IMR-90 (cell line): ENCODE measurements around the gene ZC3H12D. TPM values are rescaled to one million over a fixed set of nuclear protein-coding genes. Genes with fewer than 3 reads are reported as not detected.
A peak's percentile ranks its signal among the peaks of the same experiment; 100 is the strongest.

Experiments used
- ATAC-seq: fragments of 200-7000 bp; cut with Tn5 transposase; 2 replicates; pipeline ENCODE4 v1.9.1; 2020; ENCODE audit warnings: low read depth, mild to moderate bottlenecking, moderate library complexity
- BruUV-seq: library from RNA; stranded (reverse); fragments of 400-500 nt; replicated peaks from 2 replicates; lab custom pipeline; 2021; lab: Mats Ljungman, UMichigan
- CTCF ChIA-PET: fragments of 300-600 bp; formaldehyde crosslinking; extraction: SDS; loops from one replicate; lab custom pipeline; 2021; ENCODE audit warnings: antibody characterized with exemption; lab: Yijun Ruan, JAX
- POLR2A ChIA-PET: fragments of 300-600 bp; sonication (Branson Sonifier 250); formaldehyde crosslinking; loops from one replicate; lab custom pipeline; 2022; ENCODE audit warnings: antibody characterized with exemption; ENCODE audit not compliant: unreplicated experiment; lab: Charles Lee
- DNase-seq: peaks from one replicate; pipeline ENCODE4 v3.0.0; 2013
- H2AFZ ChIP-seq: replicated peaks from 2 replicates; pipeline ENCODE3; 2013; ENCODE audit warnings: low read length, mild to moderate bottlenecking; ENCODE audit not compliant: poor library complexity
- H2AK5ac ChIP-seq: 2 replicates; pipeline ENCODE4 v1.6.1; 2013; ENCODE audit warnings: low read depth, low read length, inconsistent platforms
- H2AK9ac ChIP-seq: replicated peaks from 2 replicates; pipeline ENCODE3; 2013; ENCODE audit warnings: mild to moderate bottlenecking, low read depth, low read length, moderate library complexity; ENCODE audit not compliant: poor library complexity
- H2BK120ac ChIP-seq: 2 replicates; pipeline ENCODE4 v1.6.1; 2013; ENCODE audit warnings: low read depth, low read length, inconsistent platforms
- H2BK15ac ChIP-seq: 3 replicates; pipeline ENCODE4 v1.6.1; 2013; ENCODE audit warnings: low read depth, low read length, inconsistent platforms
- H2BK20ac ChIP-seq: 2 replicates; pipeline ENCODE4 v1.6.1; 2013; ENCODE audit warnings: low read depth, mild to moderate bottlenecking, inconsistent platforms, low read length, moderate library complexity
- H2BK5ac ChIP-seq: 2 replicates; pipeline ENCODE4 v1.6.1; 2013; ENCODE audit warnings: mild to moderate bottlenecking, low read depth, low read length, inconsistent platforms; ENCODE audit not compliant: poor library complexity, severe bottlenecking
- H3K14ac ChIP-seq: replicated peaks from 2 replicates; pipeline ENCODE4 v1.6.1; 2013; ENCODE audit warnings: low read depth, low read length, inconsistent platforms
- H3K18ac ChIP-seq: 2 replicates; pipeline ENCODE4 v1.6.1; 2013; ENCODE audit warnings: low read depth, low read length, control low read depth
- H3K23ac ChIP-seq: 2 replicates; pipeline ENCODE4 v1.6.1; 2013; ENCODE audit warnings: low read depth, low read length, inconsistent platforms
- H3K27ac ChIP-seq: 2 replicates; pipeline ENCODE4 v1.5.1; 2013; ENCODE audit warnings: mild to moderate bottlenecking, control low read depth, low read length; ENCODE audit not compliant: insufficient read depth
- H3K27me3 ChIP-seq: 2 replicates; pipeline ENCODE4 v1.6.1; 2013; ENCODE audit warnings: low read length; ENCODE audit not compliant: control insufficient read depth, insufficient read depth
- H3K36me3 ChIP-seq: 2 replicates; pipeline ENCODE4 v1.6.1; 2013; ENCODE audit warnings: low read length, mixed read lengths; ENCODE audit not compliant: control insufficient read depth, insufficient read depth
- H3K4ac ChIP-seq: 2 replicates; pipeline ENCODE4 v1.6.1; 2013; ENCODE audit warnings: low read depth, low read length, inconsistent platforms
- H3K4me1 ChIP-seq: 2 replicates; pipeline ENCODE4 v1.6.1; 2013; ENCODE audit warnings: low read length, mixed read lengths; ENCODE audit not compliant: control insufficient read depth, insufficient read depth
- H3K4me2 ChIP-seq: 2 replicates; pipeline ENCODE4 v1.6.1; 2013; ENCODE audit warnings: low read depth, mild to moderate bottlenecking, control low read depth, low read length, moderate library complexity
- H3K4me3 ChIP-seq: 2 replicates; pipeline ENCODE4 v1.5.1; 2013; ENCODE audit warnings: low read depth, mild to moderate bottlenecking, control low read depth, low read length, moderate library complexity; ENCODE audit not compliant: insufficient read depth
- H3K56ac ChIP-seq: 2 replicates; pipeline ENCODE4 v1.6.1; 2013; ENCODE audit warnings: low read length, inconsistent platforms; ENCODE audit not compliant: insufficient read depth; ENCODE audit errors: extremely low read depth
- H3K79me1 ChIP-seq, 2 experiments: 2 replicates each; pipeline ENCODE4 v1.6.1; 2013; ENCODE audit warnings: low read length in 2 of 2, inconsistent platforms in 1 of 2, low read depth in 1 of 2
- H3K9ac ChIP-seq: 2 replicates; pipeline ENCODE4 v1.6.1; 2013; ENCODE audit warnings: low read depth, low read length, control low read depth
- H3K9me1 ChIP-seq: 2 replicates; pipeline ENCODE4 v1.6.1; 2013; ENCODE audit warnings: low read length, inconsistent platforms; ENCODE audit not compliant: insufficient read depth
- H3K9me3 ChIP-seq: 2 replicates; pipeline ENCODE4 v1.6.1; 2013; ENCODE audit warnings: low read length; ENCODE audit not compliant: control insufficient read depth, insufficient read depth
- H4K20me1 ChIP-seq: 2 replicates; pipeline ENCODE4 v1.6.1; 2013; ENCODE audit warnings: low read length, inconsistent platforms; ENCODE audit not compliant: insufficient read depth
- H4K5ac ChIP-seq: 2 replicates; pipeline ENCODE4 v1.6.1; 2013; ENCODE audit warnings: mild to moderate bottlenecking, low read depth, low read length, control low read depth
- H4K8ac ChIP-seq, 2 experiments: 2 replicates each; pipeline ENCODE4 v1.6.1; 2013; ENCODE audit warnings: low read depth in 2 of 2, low read length in 2 of 2, control low read depth in 1 of 2, inconsistent platforms in 1 of 2
- H4K91ac ChIP-seq: 2 replicates; pipeline ENCODE4 v1.6.1; 2013; ENCODE audit warnings: low read depth, low read length, inconsistent platforms; ENCODE audit not compliant: insufficient read depth
- BHLHE40 ChIP-seq: fragments of 150-350 bp; IDR thresholded peaks from 2 replicates; pipeline ENCODE4 v1.6.1; 2016; ENCODE audit warnings: mild to moderate bottlenecking, low read depth, low read length
- CTCF ChIP-seq: conservative IDR thresholded peaks from 2 replicates; pipeline ENCODE4 v1.5.1; 2012; ENCODE audit warnings: mild to moderate bottlenecking, low read depth, low read length, improper control_type of control experiment
- MXI1 ChIP-seq: IDR thresholded peaks from 2 replicates; pipeline ENCODE4 v1.6.1; 2012; ENCODE audit warnings: low read depth, mild to moderate bottlenecking, low read length, moderate library complexity, borderline replicate concordance
- WGBS, 2 experiments: methylation state at CpG; one replicate each; pipeline versions ENCODE4 v1.1.5 to v1.1.7; 2013; ENCODE audit warnings: missing lambda C conversion rate in 2 of 2; ENCODE audit not compliant: insufficient read length in 1 of 2; ENCODE audit errors: extremely low coverage in 2 of 2; 5-methylcytosine and 5-hydroxymethylcytosine counted together
- dilution Hi-C: fragments of 300-500 bp; cut with HindIII; formaldehyde crosslinking; loops from one replicate; pipeline ENCODE4 v1.14.3; 2018; ENCODE audit warnings: low sequenced_read_pairs; ENCODE audit not compliant: unreplicated experiment
- in situ Hi-C: fragments of 300-500 bp; cut with MboI; formaldehyde crosslinking; loops from 3 replicates; pipeline ENCODE4 v1.14.3; 2019; ENCODE audit warnings: low sequenced_read_pairs, inconsistent platforms, mixed read lengths
- intact Hi-C: fragments of 100-400 bp; cut with micrococcal nuclease; formaldehyde crosslinking; loops from 2 replicates; pipeline ENCODE4 v1.10.0; 2022
- polyA plus RNA-seq, 3 experiments: library from polyadenylated mRNA; depleted of rRNA; stranded (reverse); fragments of >200 nt; gene quantifications; 2 replicates each; pipeline ENCODE4 v1.2.3, GENCODE V29; 2012; ENCODE audit warnings: low replicate concordance in 1 of 3
- total RNA-seq: library from RNA; depleted of rRNA; stranded (reverse); fragments of >200 nt; gene quantifications from 2 replicates; pipeline ENCODE4 v1.2.3, GENCODE V29; 2012

ZC3H12D gene
- total and polyA plus RNA-seq, 2 of the 4 experiments (the other 2 are of a cell fraction), result under 0.01 to 0.12 TPM

GRCh38 chr6:149455031-149455732, 29.6 kb downstream of the ZC3H12D start (continued):
- TF ChIP-seq MXI1, result no peak

DNA sequence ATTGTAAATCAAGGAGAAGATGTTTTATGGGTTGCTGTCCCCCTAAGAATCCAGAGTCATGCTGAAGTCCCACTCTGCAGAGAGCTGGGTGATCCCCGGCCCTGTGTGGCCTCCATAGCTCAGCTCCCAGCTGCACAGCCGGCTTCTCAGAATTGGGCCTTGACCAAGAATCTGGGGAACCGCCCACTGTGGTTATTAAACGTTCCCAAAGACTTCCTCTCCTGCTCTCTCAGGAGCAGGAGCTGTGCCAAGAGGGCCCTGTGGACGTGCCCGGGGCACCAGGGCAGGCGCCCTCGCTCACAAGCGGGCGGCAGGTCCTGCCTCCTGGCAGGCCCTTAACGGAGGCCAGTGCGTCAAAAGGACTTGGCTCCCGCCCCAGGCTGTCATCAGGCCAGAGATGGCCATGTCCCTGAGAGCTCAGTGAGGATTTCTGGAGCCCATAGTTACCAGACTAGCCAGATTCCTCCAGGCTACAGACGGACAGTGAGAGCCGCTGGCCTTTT, 30.4 kb downstream of the ZC3H12D start:
- H4K20me1 ChIP-seq, result no peaks in the 10 kb centered on the region
- dilution Hi-C loops, result no loop called here
- H2BK120ac ChIP-seq, result no peak overlapping the region
- no peak overlapping the region for H2BK5ac ChIP-seq
- H3K9me3 ChIP-seq, result no peaks in the 10 kb centered on the region
- 15% methylated on average over 5 of the region's 15 CpGs; no CpG with 5 or more reads in 1 of the 2 experiments for WGBS, 2 experiments
- peak overlapping the region in 1 of 2 experiments; percentile 58; a peak in 1 of 4 replicates for H4K8ac ChIP-seq
- intact Hi-C loops, result no loop called here
- peak; percentile 84 for DNase-seq
- TF ChIP-seq BHLHE40 (peak; percentile 47; the same call in 1 of the 2 replicates), CTCF (no peak)
- no peak overlapping the region for H4K91ac ChIP-seq
- no peak overlapping the region for H3K14ac ChIP-seq
- peak; percentile 87 for ATAC-seq
- ChIA-PET POLR2A (no interaction called here), CTCF (interaction anchor here (0.6 to 0.8 kb wide), 3 partner anchors 22 to 174 kb away, joined by 3 to 6 read pairs (median 3); no protein-coding TSS in a partner anchor)
- no peak overlapping the region for H2AK5ac ChIP-seq
- no peak overlapping the region for H3K18ac ChIP-seq
- H4K5ac ChIP-seq, result no peak overlapping the region
- peak overlapping the region; percentile 73 for H2AFZ ChIP-seq
- H3K23ac ChIP-seq, result no peak overlapping the region
- H3K27me3 ChIP-seq, result peaks cover 17% of the 10 kb centered on the region; the same call in 1 of the 2 replicates
- H2BK20ac ChIP-seq, result no peak overlapping the region
- peaks cover 14% of the 10 kb centered on the region for H3K4me1 ChIP-seq
- H3K27ac ChIP-seq, result no peak overlapping the region
- no TSS peak for BruUV-seq
- H3K4me2 ChIP-seq, result peak overlapping the region; percentile 3; the same call in 1 of the 2 replicates
- H3K56ac ChIP-seq, result no peak overlapping the region
- peaks cover 3% of the 10 kb centered on the region; the same call in 1 of the 2 replicates for H3K9me1 ChIP-seq
- peak overlapping the region; percentile 60 for H3K4ac ChIP-seq
- H3K36me3 ChIP-seq, result no peaks in the 10 kb centered on the region
- in situ Hi-C loops, result no loop called here
- no peak overlapping the region for H2AK9ac ChIP-seq
- H3K4me3 ChIP-seq, result no peak overlapping the region
- H3K79me1 ChIP-seq, result no peaks in the 10 kb centered on the region
- peak overlapping the region; percentile 15; the same call in 1 of the 3 replicates for H2BK15ac ChIP-seq
- no peak overlapping the region for H3K9ac ChIP-seq
